Measurements from ENCODE around the gene TOB2. TPM values are rescaled to one million over a fixed set of nuclear protein-coding genes. Genes with fewer than 3 reads are reported as not detected.
"Not testable (repeated sequence)": the region's sequence is repeated elsewhere in the genome, so short reads cannot be mapped to it uniquely, and the experiment has no call there.

The TOB2 gene
- total and polyA plus RNA-seq, 3 experiments from 2014 or later, result 24.8 to 59.8 (median 56.4) TPM

GRCh38 chr22:41444360-41445128 lies 2.1 kb downstream of the TOB2 start:
- Mint-ChIP-seq H3K4me3 (peak overlapping the region; percentile 90 to 98 (median 95)), H3K27me3 (no peaks in the 10 kb centered on the region), H3K9me3 (no peaks in the 10 kb centered on the region), H3K36me3 (peaks cover 0 to 52% (median 0%) of the 10 kb centered on the region in 3 donors), H3K4me1 (peaks cover 27 to 46% (median 37%) of the 10 kb centered on the region in 3 donors), H3K27ac (peak overlapping the region; percentile 91 to 97 (median 96))
- no peaks in the 10 kb centered on the region for H3K27me3 ChIP-seq (ENCODE audit: insufficient read depth, low read length, poor library complexity, severe bottlenecking)
- peak overlapping the region; percentile 96 for H3K27ac ChIP-seq (ENCODE audit: low read depth, low read length)
- H3K9me3 ChIP-seq (ENCODE audit: low read length), result no peaks in the 10 kb centered on the region
- ChIA-PET POLR2A (interaction anchor here (0.8 to 7.5 kb wide), 5 partner anchors 24 to 223 kb away, joined by 3 to 109 read pairs (median 3); partner anchors contain the start of genes ACO2, PHF5A and TEF), CTCF (interaction anchor here (1.4 to 2.6 kb wide), 2 partner anchors 12 to 41 kb away, joined by 4 to 18 read pairs; no protein-coding TSS in a partner anchor)
- H3K4me1 ChIP-seq (ENCODE audit: insufficient read depth, low read length), result peaks cover 5% of the 10 kb centered on the region
- no peaks in the 10 kb centered on the region for H3K36me3 ChIP-seq (ENCODE audit: insufficient read depth, low read length)
- H3K4me3 ChIP-seq (ENCODE audit: low read length), result peak overlapping the region; percentile 96
- DNase-seq, result peak; percentile 69 to 85 (median 74)

DNA sequence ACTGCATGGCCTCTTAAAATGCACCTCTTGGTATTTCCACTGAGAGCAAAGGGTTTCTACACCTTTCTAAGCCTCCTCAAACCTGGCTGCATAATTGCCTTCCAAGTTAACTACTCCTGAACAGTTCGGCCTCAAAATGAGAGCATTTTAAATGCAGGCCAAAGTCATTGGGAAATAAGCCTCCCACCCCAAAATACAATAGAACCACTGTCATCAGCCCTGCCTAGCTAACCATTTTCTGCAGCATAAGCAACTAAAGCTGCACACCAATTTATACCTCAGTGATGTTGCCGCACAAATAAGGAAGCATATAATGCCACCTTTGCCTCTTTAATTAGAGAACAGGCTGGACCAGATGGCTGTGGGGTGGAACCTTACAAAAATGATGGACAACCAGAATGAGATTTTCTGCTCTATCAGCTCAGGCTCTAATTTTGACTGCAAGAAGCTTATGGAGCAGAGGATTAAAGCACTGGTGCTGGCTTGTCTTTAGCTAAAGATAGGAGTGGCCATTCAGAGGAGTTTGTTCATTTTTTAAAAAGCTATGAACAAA lies 4.3 kb downstream of the TOB2 start:
- ChIA-PET CTCF (interaction anchor here (0.9 to 1.2 kb wide), 2 partner anchors 13 to 39 kb away, joined by 3 to 4 read pairs; no protein-coding TSS in a partner anchor), POLR2A (interaction anchor here (1.3 to 1.5 kb wide), 2 partner anchors 26 to 30 kb away, joined by 3 to 5 read pairs; partner anchors contain the start of gene PHF5A)
- no peak for DNase-seq
- no peaks in the 10 kb centered on the region for H3K9me3 Mint-ChIP-seq
- H3K4me1 Mint-ChIP-seq, result peaks cover 28 to 48% (median 39%) of the 10 kb centered on the region in 3 donors
- Histone ChIP-seq H3K27me3 (ENCODE audit: insufficient read depth, low read length, poor library complexity, severe bottlenecking) (no peaks in the 10 kb centered on the region), H3K36me3 (ENCODE audit: insufficient read depth, low read length) (no peaks in the 10 kb centered on the region), H3K4me1 (ENCODE audit: insufficient read depth, low read length) (peaks cover 5% of the 10 kb centered on the region), H3K4me3 (ENCODE audit: low read length) (no peak overlapping the region), H3K27ac (ENCODE audit: low read depth, low read length) (no peak overlapping the region), H3K9me3 (ENCODE audit: low read length) (no peaks in the 10 kb centered on the region)
- peak overlapping the region in 5 of 8 donors; percentile 35 to 91 (median 61) for H3K27ac Mint-ChIP-seq
- no peaks in the 10 kb centered on the region for H3K27me3 Mint-ChIP-seq
- H3K4me3 Mint-ChIP-seq, result peak overlapping the region in 5 of 7 donors; percentile 18 to 92 (median 58)
- H3K36me3 Mint-ChIP-seq, result peaks cover 0 to 56% (median 0%) of the 10 kb centered on the region in 3 donors

DNA sequence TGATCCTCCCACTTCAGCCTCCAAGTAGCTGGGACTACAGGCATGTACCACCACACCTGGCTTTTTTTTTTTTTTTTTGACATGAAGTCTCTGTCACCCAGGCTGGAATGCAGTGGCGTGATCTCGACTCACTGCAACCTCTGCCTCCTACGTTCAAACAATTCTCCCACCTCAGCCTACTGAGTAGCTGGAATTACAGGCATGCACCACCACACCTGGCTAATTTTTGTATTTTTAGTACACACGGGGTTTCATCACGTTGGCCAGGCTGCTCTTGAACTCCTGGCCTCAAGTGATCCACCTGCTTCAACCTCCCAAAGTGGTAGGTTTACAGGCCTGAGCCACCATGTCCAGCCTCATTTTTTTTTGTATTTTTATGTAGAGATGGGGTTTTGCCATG lies 6.1 kb downstream of the TOB2 start:
- H3K27ac ChIP-seq (ENCODE audit: low read depth, low read length); DNase-seq; H3K27me3 ChIP-seq (ENCODE audit: insufficient read depth, low read length, poor library complexity, severe bottlenecking); H3K4me3 Mint-ChIP-seq; H3K27ac Mint-ChIP-seq; POLR2A ChIA-PET; CTCF ChIA-PET; H3K4me1 ChIP-seq (ENCODE audit: insufficient read depth, low read length); H3K9me3 ChIP-seq (ENCODE audit: low read length); H3K36me3 ChIP-seq (ENCODE audit: insufficient read depth, low read length); H3K4me3 ChIP-seq (ENCODE audit: low read length); H3K27me3 Mint-ChIP-seq; H3K9me3 Mint-ChIP-seq: not testable (repeated sequence)
- Mint-ChIP-seq H3K4me1 (peaks cover 31 to 55% (median 41%) of the 10 kb centered on the region in 3 donors), H3K36me3 (peaks cover 0 to 57% (median 4%) of the 10 kb centered on the region in 3 donors)

GRCh38 chr22:41437198-41437597 lies 9.4 kb downstream of the TOB2 start:
- no peaks in the 10 kb centered on the region for H3K27me3 Mint-ChIP-seq
- Histone ChIP-seq H3K27me3 (ENCODE audit: insufficient read depth, low read length, poor library complexity, severe bottlenecking) (no peaks in the 10 kb centered on the region), H3K4me3 (ENCODE audit: low read length) (no peak overlapping the region), H3K36me3 (ENCODE audit: insufficient read depth, low read length) (peaks cover 8% of the 10 kb centered on the region), H3K4me1 (ENCODE audit: insufficient read depth, low read length) (no peaks in the 10 kb centered on the region), H3K9me3 (ENCODE audit: low read length) (no peaks in the 10 kb centered on the region), H3K27ac (ENCODE audit: low read depth, low read length) (no peak overlapping the region)
- peaks cover 0 to 63% (median 5%) of the 10 kb centered on the region in 3 donors for H3K36me3 Mint-ChIP-seq
- DNase-seq, result no peak
- H3K4me1 Mint-ChIP-seq, result peaks cover 10 to 33% (median 16%) of the 10 kb centered on the region in 3 donors
- peak overlapping the region in 2 of 8 donors; percentile 36 to 59 for H3K27ac Mint-ChIP-seq
- CTCF ChIA-PET, result interaction anchor here (1.2 to 1.6 kb wide), 2 partner anchors 11 to 33 kb away, joined by 4 to 5 read pairs; no protein-coding TSS in a partner anchor
- no peaks in the 10 kb centered on the region for H3K9me3 Mint-ChIP-seq
- no peak overlapping the region for H3K4me3 Mint-ChIP-seq
- POLR2A ChIA-PET, result interaction anchor here (0.6 to 1.0 kb wide), 2 partner anchors 10 to 1404 kb away, joined by 3 read pairs; partner anchors contain the start of gene TOB2

GRCh38 chr22:41436322-41437113 lies 10.1 kb downstream of the TOB2 start:
- Histone ChIP-seq H3K36me3 (ENCODE audit: insufficient read depth, low read length) (peaks cover 11% of the 10 kb centered on the region), H3K4me1 (ENCODE audit: insufficient read depth, low read length) (no peaks in the 10 kb centered on the region), H3K4me3 (ENCODE audit: low read length) (no peak overlapping the region), H3K9me3 (ENCODE audit: low read length) (no peaks in the 10 kb centered on the region), H3K27ac (ENCODE audit: low read depth, low read length) (no peak overlapping the region), H3K27me3 (ENCODE audit: insufficient read depth, low read length, poor library complexity, severe bottlenecking) (no peaks in the 10 kb centered on the region)
- ChIA-PET POLR2A (interaction anchor here (0.6 to 1.0 kb wide), 2 partner anchors 10 to 1405 kb away, joined by 3 read pairs; partner anchors contain the start of gene TOB2), CTCF (interaction anchor here (1.2 to 1.6 kb wide), 2 partner anchors 12 to 33 kb away, joined by 4 to 5 read pairs; no protein-coding TSS in a partner anchor)
- no peak overlapping the region for H3K4me3 Mint-ChIP-seq
- no peaks in the 10 kb centered on the region for H3K27me3 Mint-ChIP-seq
- H3K9me3 Mint-ChIP-seq, result no peaks in the 10 kb centered on the region
- H3K36me3 Mint-ChIP-seq, result peaks cover 0 to 65% (median 5%) of the 10 kb centered on the region in 3 donors
- DNase-seq, result no peak
- H3K27ac Mint-ChIP-seq, result peak overlapping the region in 2 of 8 donors; percentile 38 to 88
- H3K4me1 Mint-ChIP-seq, result peaks cover 9 to 36% (median 14%) of the 10 kb centered on the region in 3 donors

GRCh38 chr22:41435560-41435959 lies 11.0 kb downstream of the TOB2 start:
- CTCF ChIA-PET, result no interaction called here
- peaks cover 11% of the 10 kb centered on the region for H3K36me3 ChIP-seq (ENCODE audit: insufficient read depth, low read length)

GRCh38 chr22:41434361-41435003 lies 12.1 kb downstream of the TOB2 start:
- POLR2A ChIA-PET; H3K27me3 ChIP-seq (ENCODE audit: insufficient read depth, low read length, poor library complexity, severe bottlenecking); H3K9me3 Mint-ChIP-seq; H3K27me3 Mint-ChIP-seq; H3K4me3 ChIP-seq (ENCODE audit: low read length); DNase-seq; CTCF ChIA-PET; H3K4me1 ChIP-seq (ENCODE audit: insufficient read depth, low read length); H3K9me3 ChIP-seq (ENCODE audit: low read length); H3K27ac ChIP-seq (ENCODE audit: low read depth, low read length); H3K4me3 Mint-ChIP-seq: not testable (repeated sequence)
- H3K27ac Mint-ChIP-seq, result peak overlapping the region in 4 of 8 donors; percentile 17 to 84 (median 48)
- H3K4me1 Mint-ChIP-seq, result peaks cover 13 to 35% (median 14%) of the 10 kb centered on the region in 3 donors
- peaks cover 11% of the 10 kb centered on the region for H3K36me3 ChIP-seq (ENCODE audit: insufficient read depth, low read length)
- peaks cover 0 to 70% (median 5%) of the 10 kb centered on the region in 3 donors for H3K36me3 Mint-ChIP-seq

More at GRCh38 chr22:41435560-41435959, 11.0 kb downstream of the TOB2 start:
- H3K4me1 Mint-ChIP-seq, result peaks cover 13 to 38% (median 14%) of the 10 kb centered on the region in 3 donors
- H3K4me3 Mint-ChIP-seq, result no peak overlapping the region
- no peak overlapping the region for H3K27ac ChIP-seq (ENCODE audit: low read depth, low read length)
- no peaks in the 10 kb centered on the region for H3K9me3 ChIP-seq (ENCODE audit: low read length)
- no peak overlapping the region for H3K4me3 ChIP-seq (ENCODE audit: low read length)
- no peaks in the 10 kb centered on the region for H3K9me3 Mint-ChIP-seq
- DNase-seq, result no peak
- POLR2A ChIA-PET, result no interaction called here
- H3K36me3 Mint-ChIP-seq, result peaks cover 0 to 70% (median 5%) of the 10 kb centered on the region in 3 donors
- H3K27me3 Mint-ChIP-seq, result no peaks in the 10 kb centered on the region
- H3K27me3 ChIP-seq (ENCODE audit: insufficient read depth, low read length, poor library complexity, severe bottlenecking), result no peaks in the 10 kb centered on the region
- H3K4me1 ChIP-seq (ENCODE audit: insufficient read depth, low read length), result no peaks in the 10 kb centered on the region
- H3K27ac Mint-ChIP-seq, result peak overlapping the region in 4 of 8 donors; percentile 23 to 89 (median 46)
